Stomach (tissue), 9 donors: ENCODE results near the gene PHOSPHO1. TPM values are rescaled to one million over a fixed set of nuclear protein-coding genes. Genes with fewer than 3 reads are reported as not detected.
A peak's percentile ranks its signal among the peaks of the same experiment; 100 is the strongest.
"Not testable (repeated sequence)": the region's sequence is repeated elsewhere in the genome, so short reads cannot be mapped to it uniquely, and the experiment has no call there.

Experiments
- DNase-seq, 2 donors: peaks; one replicate each; pipeline versions ENCODE4 v3.0.0 to v3.0.0-alpha.2; 2013 to 2019
- H3K27ac ChIP-seq, 5 donors: fragments of 200-600 bp in 4 of 5; sonication (generic) in 4 of 5; one replicate each; pipeline ENCODE4 v1.5.1; 2013 to 2019; ENCODE audit warnings: mild to moderate bottlenecking in 1 of 5, moderate library complexity in 1 of 5
- H3K27me3 ChIP-seq, 3 donors: fragments of 200-600 bp; sonication (generic); one replicate each; pipeline ENCODE4 v1.5.1; 2017 to 2019; ENCODE audit warnings: mixed run types in 1 of 3
- H3K36me3 ChIP-seq, 4 donors: fragments of 200-600 bp; sonication (generic); 1 replicate in 3 of 4; 2 replicates in 1 of 4; pipeline ENCODE4 v1.5.1; 2016 to 2019
- H3K4me1 ChIP-seq, 4 donors: fragments of 200-600 bp; sonication (generic); one replicate each; pipeline ENCODE4 v1.5.1; 2016 to 2019
- H3K4me3 ChIP-seq, 4 donors: fragments of 200-600 bp; sonication (generic) in 3 of 4; one replicate each; pipeline ENCODE4 v1.5.1; 2016 to 2019; ENCODE audit warnings: mild to moderate bottlenecking in 1 of 4
- H3K9me3 ChIP-seq, 4 donors: fragments of 200-600 bp; sonication (generic); one replicate each; pipeline ENCODE4 v1.5.1; 2016 to 2019
- CTCF ChIP-seq, 7 experiments: fragments of 450-650 bp in 4 of 7; fragments of 200-600 bp in 3 of 7; sonication (generic) in 3 of 7; IDR thresholded peaks; one replicate each; pipeline ENCODE4 v1.5.1; 2016 to 2019; ENCODE audit warnings: antibody characterized with exemption in 7 of 7, control low read depth in 2 of 7, mild to moderate bottlenecking in 1 of 7
- EP300 ChIP-seq: sonication (generic); formaldehyde crosslinking; IDR thresholded peaks from one replicate; pipeline ENCODE4 v1.6.1; 2017; ENCODE audit warnings: antibody characterized with exemption
- POLR2A ChIP-seq, 4 donors: fragments of 450-650 bp; IDR thresholded peaks; one replicate each; pipeline ENCODE4 v1.6.1; 2016; ENCODE audit warnings: antibody characterized with exemption in 4 of 4, control low read depth in 2 of 4, mild to moderate bottlenecking in 1 of 4, moderate library complexity in 1 of 4
- POLR2AphosphoS5 ChIP-seq, 3 donors: sonication (generic); formaldehyde crosslinking; IDR thresholded peaks; one replicate each; pipeline ENCODE4 v1.6.1; 2016; ENCODE audit warnings: antibody characterized with exemption in 3 of 3
- WGBS, 5 donors: extraction: QIAGEN DNeasy Blood & Tissue Kit in 3 of 5; methylation state at CpG; one replicate each; pipeline versions ENCODE4 v1.1.5 to v1.1.7; 2013 to 2018; 5-methylcytosine and 5-hydroxymethylcytosine counted together
- intact Hi-C: fragments of 100-400 bp; cut with DNase I; formaldehyde crosslinking; loops from one replicate; pipeline ENCODE4 v1.15.1; 2023; ENCODE audit warnings: low total_unique reads
- polyA plus RNA-seq, 3 donors: library from polyadenylated mRNA; stranded (reverse); fragments of 200-250 nt; gene quantifications; one replicate each; pipeline ENCODE4 v1.2.3, GENCODE V29; 2013
- total RNA-seq, 5 donors: library from RNA; depleted of rRNA; stranded (reverse); fragments of >200 nt; gene quantifications; one replicate each; pipeline versions ENCODE4 v1.1.0 to v1.2.3, GENCODE V29; 2014 to 2016
- donor health status: healthy with polysubstance abuse.
- donor health status: Bipolar disorder and iron deficiency.
- donor health status: healthy.

PHOSPHO1 gene
- total and polyA plus RNA-seq, 8 donors = 0.35 to 7.7 (median 1.7) TPM; not detected in 5

- Histone ChIP-seq H3K9me3 (peaks cover 0 to under 1% (median under 1%) of the 10 kb centered on the region in 4 donors), H3K36me3 (no peaks in the 10 kb centered on the region), H3K4me1 (peaks cover 0 to 21% (median 17%) of the 10 kb centered on the region in 4 donors), H3K27ac (peak overlapping the region in 3 of 5 donors; percentile 35 to 98 (median 97)), H3K27me3 (no peaks in the 10 kb centered on the region), H3K4me3 (no peak overlapping the region)
- no peak for TF ChIP-seq POLR2A (IDR thresholded peaks at IDR 0.05)
- TF ChIP-seq CTCF (IDR thresholded peaks at IDR 0.05) = no peak
- TF ChIP-seq EP300 = no peak
- TF ChIP-seq POLR2AphosphoS5 (IDR thresholded peaks at IDR 0.05) = no peak
- WGBS, 5 donors = 40 to 67% (median 50%) methylated on average over 4 of the region's 4 CpGs
- peak in 1 of 2 donors; percentile 5 for DNase-seq
- intact Hi-C loops = no loop called here
Observed at GRCh38 chr17:49190932-49191331, 39.7 kb downstream of the PHOSPHO1 start.

- H3K4me1 ChIP-seq = peaks cover 0 to 8% (median 6%) of the 10 kb centered on the region in 4 donors
- intact Hi-C loops = no loop called here
- H3K27ac ChIP-seq = no peak overlapping the region
- H3K4me3 ChIP-seq = no peak overlapping the region
- TF ChIP-seq EP300 = no peak
- TF ChIP-seq POLR2AphosphoS5 (IDR thresholded peaks at IDR 0.05) = no peak
- no peak for TF ChIP-seq CTCF (IDR thresholded peaks at IDR 0.05)
- TF ChIP-seq POLR2A (IDR thresholded peaks at IDR 0.05) = no peak
- H3K36me3 ChIP-seq = no peaks in the 10 kb centered on the region
- peaks cover 0 to 17% (median 12%) of the 10 kb centered on the region in 4 donors for H3K9me3 ChIP-seq
- DNase-seq = no peak
- WGBS, 5 donors = 77 to 92% (median 91%) methylated on average over 3 of the region's 3 CpGs
- peaks cover 0 to 10% (median 0%) of the 10 kb centered on the region in 3 donors for H3K27me3 ChIP-seq
Observed at GRCh38 chr17:49187301-49187700, 43.3 kb downstream of the PHOSPHO1 start.

GRCh38 chr17:49185381-49185780, 45.2 kb downstream of the PHOSPHO1 start:
- H3K36me3 ChIP-seq, H3K4me3 ChIP-seq, H3K27me3 ChIP-seq, H3K4me1 ChIP-seq, intact Hi-C loops, DNase-seq, H3K27ac ChIP-seq: not testable (repeated sequence)
- peaks cover 0 to 17% (median 12%) of the 10 kb centered on the region in 4 donors for H3K9me3 ChIP-seq
- WGBS, 5 donors = 80 to 100% (median 90%) methylated on average over 1 of the region's 1 CpG

DNA sequence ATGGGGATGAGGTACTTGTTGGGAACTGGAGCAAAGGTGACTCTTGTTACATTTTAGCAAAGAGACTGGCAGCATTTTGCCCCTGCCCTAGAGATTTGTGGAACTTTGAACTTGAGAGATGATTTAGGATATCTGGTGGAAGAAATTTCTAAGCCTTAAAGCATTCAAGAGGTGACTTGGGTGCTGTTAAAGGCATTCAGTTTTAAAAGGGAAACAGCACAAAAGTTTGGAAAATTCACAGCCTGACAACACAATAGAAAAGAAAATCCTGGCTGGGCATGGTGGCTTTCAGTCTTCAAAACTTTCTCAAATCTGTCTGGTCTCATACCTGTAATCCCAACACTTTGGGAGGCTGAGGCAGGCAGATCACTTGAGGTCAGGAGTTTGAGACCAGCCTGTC, 46.1 kb downstream of the PHOSPHO1 start:
- H3K9me3 ChIP-seq = peaks cover 0 to 17% (median 12%) of the 10 kb centered on the region in 4 donors
- H3K4me1 ChIP-seq, H3K27ac ChIP-seq, H3K36me3 ChIP-seq, H3K27me3 ChIP-seq, H3K4me3 ChIP-seq, DNase-seq: not testable (repeated sequence)
- intact Hi-C loops = loop anchor here (5.0 kb wide), 1 partner anchor 43 kb away; no protein-coding TSS in a partner anchor

GRCh38 chr17:49183801-49184200, 46.8 kb downstream of the PHOSPHO1 start:
- intact Hi-C loops = loop anchor here (5.0 kb wide), 1 partner anchor 44 kb away; no protein-coding TSS in a partner anchor
- Histone ChIP-seq H3K9me3 (peaks cover 0 to 17% (median 12%) of the 10 kb centered on the region in 4 donors), H3K27me3 (peaks cover 0 to 10% (median 0%) of the 10 kb centered on the region in 3 donors), H3K27ac (no peak overlapping the region), H3K36me3 (no peaks in the 10 kb centered on the region), H3K4me1 (no peaks in the 10 kb centered on the region), H3K4me3 (no peak overlapping the region)
- DNase-seq = no peak
- TF ChIP-seq EP300 = no peak
- no peak for TF ChIP-seq POLR2AphosphoS5 (IDR thresholded peaks at IDR 0.05)
- TF ChIP-seq POLR2A (IDR thresholded peaks at IDR 0.05) = no peak
- TF ChIP-seq CTCF (IDR thresholded peaks at IDR 0.05) = no peak
- 84 to 100% (median 90%) methylated on average over 3 to 7 of the region's 7 CpGs; no CpG with 5 or more reads in 1 of the 5 donors for WGBS, 5 donors
